Sciatic nerve (tissue), 2 donors: ENCODE measurements around the gene TNFRSF8. TPM values are rescaled to one million over a fixed set of nuclear protein-coding genes. Genes with fewer than 3 reads are reported as not detected.

Experiments used
- ATAC-seq: fragments of 200-7000 bp; cut with Tn5 transposase; one replicate; pipeline ENCODE4 v1.9.1; 2020; ENCODE audit warnings: mild to moderate bottlenecking, moderate library complexity
- DNase-seq: peaks from one replicate; pipeline ENCODE4 v3.0.0-alpha.2; 2020; ENCODE audit warnings: low spot score
- intact Hi-C: fragments of 100-400 bp; cut with DNase I; formaldehyde crosslinking; loops from one replicate; pipeline ENCODE4 v1.14.2; 2022
- total RNA-seq: library from RNA; stranded (reverse); fragmentation: NEBNext Ultra II Directional; extraction: Animal tissue kit (Norgen Biotek cat#: 25700); gene quantifications from one replicate; pipeline ENCODE4 v1.2.1, GENCODE V29; 2021
- donor health status: DM: no; HTN: no; CAD: no.
- donor health status: DM: no; HTN: no; CAD: no.

Gene TNFRSF8
- total RNA-seq, 1 donor from 2014 or later = 5.2 TPM

GRCh38 chr1:12177156-12177998 lies 114.3 kb downstream of the TNFRSF8 start:
- no peak for ATAC-seq
- no peak for DNase-seq
- intact Hi-C loops = no loop called here

DNA sequence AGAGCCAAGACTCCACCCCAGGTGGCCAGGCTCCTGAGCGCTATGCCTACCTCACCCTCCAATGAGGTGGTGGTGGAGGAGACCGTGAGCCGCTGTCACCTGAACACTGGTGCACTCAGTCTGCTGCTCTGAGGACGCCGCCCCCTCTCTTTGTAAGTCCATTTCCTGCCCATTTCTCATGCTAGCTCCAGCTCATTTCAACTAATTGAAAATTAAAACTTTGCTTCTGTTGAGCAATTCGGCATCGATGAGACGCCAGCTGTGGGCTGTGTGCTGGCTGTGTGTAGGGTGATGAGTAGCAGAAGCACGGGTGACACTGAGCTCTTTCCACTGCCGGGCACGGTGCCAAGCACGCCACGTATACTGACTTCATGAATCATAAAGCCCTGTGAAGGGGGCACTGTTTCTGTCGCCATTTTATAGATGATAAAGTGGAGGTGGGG lies 114.9 kb downstream of the TNFRSF8 start:
- intact Hi-C loops = no loop called here
- ATAC-seq = no peak

DNA sequence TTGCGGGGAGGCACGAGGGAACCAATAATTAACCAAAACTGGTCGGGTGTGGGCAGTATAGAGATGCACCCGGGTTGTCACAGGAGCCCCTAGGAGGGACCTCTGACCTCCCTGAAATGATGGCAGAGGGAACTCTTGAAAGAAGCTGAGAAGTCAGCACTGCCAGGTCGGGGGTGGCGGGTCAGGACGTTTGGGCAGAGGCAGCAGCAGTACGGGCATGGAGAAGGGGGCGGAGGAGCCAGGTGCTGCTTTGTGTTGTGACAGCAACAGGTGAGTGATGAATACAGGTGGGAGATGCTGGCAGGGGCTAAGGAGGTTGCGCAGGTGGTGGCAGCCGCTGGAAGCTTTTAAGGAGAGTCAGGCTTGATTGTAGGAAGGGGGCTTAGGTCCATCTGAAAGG lies 115.4 kb downstream of the TNFRSF8 start:
- intact Hi-C loops = no loop called here

More for the DNA sequence above, 114.9 kb downstream of the TNFRSF8 start:
- peak; percentile 81 for DNase-seq

DNA sequence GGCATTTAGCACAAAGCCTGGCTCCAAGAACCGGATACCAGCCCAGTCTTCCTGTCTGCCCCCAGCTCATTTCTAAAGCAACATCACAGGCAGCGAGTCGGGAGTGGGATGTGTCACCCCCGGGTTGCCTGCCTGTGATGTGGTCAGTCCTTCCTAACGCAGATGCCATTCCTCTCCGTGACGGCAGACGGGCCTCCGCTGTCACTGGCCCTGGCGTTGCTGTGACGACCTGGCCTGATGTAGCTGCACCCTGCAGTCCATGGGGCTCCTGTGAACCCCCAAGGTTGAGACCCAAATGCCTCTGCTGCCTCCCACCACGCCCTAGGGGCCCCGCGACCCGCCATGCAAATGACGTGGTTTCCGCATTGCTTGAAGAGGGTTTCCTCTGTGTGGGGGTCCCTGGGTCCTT lies 116.0 kb downstream of the TNFRSF8 start:
- ATAC-seq (no peak), DNase-seq (no peak)
- intact Hi-C loops = no loop called here

More for the DNA sequence above, 115.4 kb downstream of the TNFRSF8 start:
- DNase-seq (no peak), ATAC-seq (no peak)

DNA sequence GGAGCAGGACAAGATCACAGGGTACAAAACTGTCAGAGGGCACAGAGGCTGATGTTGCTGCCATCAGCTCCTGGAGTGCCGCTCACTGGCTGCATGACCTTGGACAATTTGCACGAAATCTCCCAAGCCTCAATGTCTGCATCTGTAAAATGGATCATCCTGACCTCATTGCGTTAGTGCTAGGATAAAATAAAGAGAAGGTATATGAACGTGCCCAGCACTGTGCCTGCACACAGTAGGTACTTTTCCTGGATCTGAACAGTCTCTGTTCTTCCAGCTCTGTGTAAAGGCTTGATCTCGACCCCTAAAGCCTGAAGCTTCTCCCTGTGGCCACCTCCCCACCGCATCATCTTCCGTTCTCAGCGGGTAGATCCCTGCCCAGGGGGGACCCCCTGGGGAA lies 116.6 kb downstream of the TNFRSF8 start:
- intact Hi-C loops = no loop called here
- ATAC-seq (no peak), DNase-seq (no peak)

DNA sequence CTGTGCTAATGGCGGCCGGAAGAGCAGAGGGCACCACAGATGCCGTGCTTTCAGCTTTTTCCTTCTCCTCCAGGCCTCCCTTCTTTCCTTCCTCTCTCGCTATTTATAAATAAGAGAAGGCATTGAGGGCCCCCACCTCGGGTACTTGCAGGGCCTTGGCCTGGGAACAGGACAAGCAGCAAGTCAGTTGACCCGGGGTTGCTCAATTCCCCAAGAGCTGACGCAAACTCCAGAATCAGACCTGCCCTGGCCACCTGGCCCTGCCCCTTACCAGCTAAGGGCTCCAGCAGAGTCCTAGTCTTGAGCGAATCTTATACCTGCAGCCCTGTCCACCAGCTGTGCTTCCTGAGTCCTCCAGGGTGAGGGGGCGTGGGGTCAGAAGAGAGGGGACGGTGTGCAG lies 117.2 kb downstream of the TNFRSF8 start:
- intact Hi-C loops = no loop called here
- ATAC-seq (peak; percentile 44), DNase-seq (peak; percentile 82)

DNA sequence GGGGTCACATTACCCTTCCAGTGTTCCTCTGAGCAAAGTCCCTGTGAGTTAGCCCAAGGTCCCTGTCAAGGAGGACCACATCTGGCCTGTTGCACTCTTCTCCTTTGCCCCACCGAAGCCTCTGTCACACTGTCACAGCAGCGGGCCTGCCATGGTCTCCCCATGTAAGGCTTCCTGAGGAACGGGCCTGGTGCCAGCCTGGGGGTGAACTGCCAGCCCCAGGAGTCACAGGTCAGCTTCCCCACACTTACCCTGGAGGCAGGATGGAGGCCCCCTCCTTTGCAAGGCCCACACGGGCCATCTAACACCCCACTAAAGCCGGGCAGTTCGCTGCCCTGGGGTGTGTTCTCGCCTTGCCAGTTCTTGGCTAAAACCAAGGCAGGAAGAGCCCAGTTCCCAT lies 117.8 kb downstream of the TNFRSF8 start:
- DNase-seq (no peak), ATAC-seq (no peak)
- intact Hi-C loops = no loop called here

GRCh38 chr1:12181568-12181967 lies 118.5 kb downstream of the TNFRSF8 start:
- intact Hi-C loops = no loop called here
- DNase-seq (no peak), ATAC-seq (no peak)

DNA sequence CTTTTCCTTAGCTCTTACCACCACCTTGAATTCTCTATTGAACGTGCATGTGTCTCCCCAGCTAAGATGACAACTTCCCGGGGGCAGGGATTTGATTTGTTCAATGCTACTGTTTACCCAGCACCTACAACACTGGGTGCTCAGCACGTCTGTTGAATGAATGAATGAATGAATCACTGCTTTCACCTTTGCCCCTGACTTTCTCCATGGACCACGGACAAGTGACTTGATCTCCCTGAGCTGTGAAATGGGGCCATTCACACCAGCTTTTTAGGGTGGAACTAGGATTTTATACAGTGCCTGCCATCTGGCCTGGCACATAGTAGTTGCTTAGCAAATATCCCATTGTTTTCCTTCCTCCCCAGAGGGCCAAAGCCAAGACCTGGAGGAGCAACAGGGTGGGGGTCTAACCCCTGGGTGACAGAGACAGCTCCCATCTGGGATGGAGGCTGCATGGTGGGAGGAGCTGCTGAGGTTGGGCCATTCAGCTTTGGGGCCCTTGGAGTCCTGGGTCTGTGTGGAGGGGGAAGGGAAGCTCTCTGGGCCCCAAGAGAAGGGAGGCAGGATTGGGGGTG lies 119.4 kb downstream of the TNFRSF8 start:
- DNase-seq = no peak
- ATAC-seq = no peak
- intact Hi-C loops = no loop called here

GRCh38 chr1:12183095-12183794 lies 120.1 kb downstream of the TNFRSF8 start:
- DNase-seq (no peak), ATAC-seq (no peak)
- intact Hi-C loops = no loop called here

DNA sequence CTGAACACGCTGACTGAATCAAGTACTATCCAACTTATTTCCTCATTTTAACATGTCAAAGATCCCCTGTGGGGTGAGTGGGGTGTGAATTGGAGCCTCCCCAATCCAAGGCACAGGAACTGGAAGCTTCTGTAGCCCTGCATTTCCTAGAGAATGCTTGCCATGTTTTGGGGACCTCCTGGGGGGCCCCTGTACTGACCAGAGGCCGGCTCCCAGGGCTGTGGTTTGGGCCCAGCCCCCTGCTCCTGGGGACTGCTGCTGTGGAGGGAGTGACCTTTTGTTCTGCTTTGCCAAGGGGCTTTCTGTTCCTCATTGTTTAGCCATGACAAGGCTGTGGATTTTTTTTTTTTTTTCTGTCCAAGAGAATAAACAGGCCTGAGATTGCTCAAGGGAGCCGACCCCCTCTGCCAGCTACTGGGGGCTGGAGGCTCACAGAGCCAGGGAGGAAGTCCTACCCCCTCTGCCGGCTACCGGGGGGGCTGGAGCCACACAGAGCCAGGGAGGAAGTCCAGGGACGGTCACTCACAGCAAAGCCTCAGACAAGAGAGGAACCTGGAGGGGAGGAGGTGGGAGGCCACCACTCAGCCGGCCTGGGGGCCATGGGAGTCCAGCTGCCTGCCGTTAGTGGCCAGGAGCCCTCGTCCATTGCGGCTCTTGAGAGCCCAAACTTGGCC lies 121.0 kb downstream of the TNFRSF8 start:
- DNase-seq (peak; percentile 87), ATAC-seq (peak; percentile 88)
- intact Hi-C loops = no loop called here

- DNase-seq = no peak
- intact Hi-C loops = no loop called here
- ATAC-seq = no peak
Measured at GRCh38 chr1:12185036-12185917, 122.2 kb downstream of the TNFRSF8 start.

GRCh38 chr1:12185918-12186678 lies 123.0 kb downstream of the TNFRSF8 start:
- intact Hi-C loops = no loop called here
- ATAC-seq = no peak
- no peak for DNase-seq

DNA sequence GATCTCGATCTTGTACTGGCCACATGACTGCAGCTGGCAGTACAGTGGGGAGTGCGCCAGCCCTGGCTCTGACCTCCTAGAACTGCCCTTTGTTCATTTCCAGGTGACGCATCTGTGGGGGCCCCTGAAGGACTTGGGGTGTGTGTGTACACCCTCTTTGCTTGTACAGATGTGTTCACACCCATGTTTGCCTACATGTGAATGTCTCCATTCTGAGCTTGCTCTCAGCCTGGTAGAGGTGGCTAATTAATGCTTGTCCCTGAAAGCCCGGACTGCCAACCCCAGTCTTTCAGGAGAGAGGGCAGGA lies 123.5 kb downstream of the TNFRSF8 start:
- no peak for ATAC-seq
- DNase-seq = no peak
- intact Hi-C loops = no loop called here

- no peak for ATAC-seq
- no peak for DNase-seq
- intact Hi-C loops = no loop called here
Measured at GRCh38 chr1:12188115-12188514, 125.0 kb downstream of the TNFRSF8 start.

GRCh38 chr1:12188657-12189327 lies 125.7 kb downstream of the TNFRSF8 start:
- ATAC-seq = no peak
- DNase-seq = no peak
- intact Hi-C loops = no loop called here

- no peak for ATAC-seq
- no peak for DNase-seq
- intact Hi-C loops = no loop called here
Measured at GRCh38 chr1:12189328-12189682, 126.2 kb downstream of the TNFRSF8 start.
